ENCODE data around the gene DUSP1. TPM values are rescaled to one million over a fixed set of nuclear protein-coding genes. Genes with fewer than 3 reads are reported as not detected.

Gene DUSP1
- polyA plus RNA-seq, 1 donor from 2014 or later: 48.3 TPM

DNA sequence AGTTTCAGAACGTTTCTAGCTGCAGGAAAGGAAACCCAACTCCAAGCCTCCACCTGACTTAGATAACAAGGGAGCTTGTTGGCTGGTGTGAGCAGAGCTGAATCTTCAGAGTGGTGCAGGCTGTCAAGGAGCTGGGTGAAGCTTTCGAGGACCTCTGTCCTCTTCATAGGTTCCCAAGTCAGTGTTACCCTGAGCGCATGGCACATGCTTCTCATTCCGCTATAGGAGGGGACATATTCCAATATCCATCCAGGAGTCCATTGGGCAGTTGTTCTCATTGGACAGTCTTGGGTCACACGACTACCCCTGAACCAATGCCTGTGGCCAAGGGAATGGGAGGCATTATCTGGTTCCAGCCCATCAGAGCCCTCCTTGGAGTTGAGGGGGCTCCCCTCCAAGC is 50.3 kb downstream of the DUSP1 start:
- TF ChIP-seq EP300 (conservative IDR thresholded peaks at IDR 0.05; ENCODE audit: poor library complexity, severe bottlenecking) (no peak), CTCF (IDR thresholded peaks at IDR 0.05; ENCODE audit: poor library complexity, severe bottlenecking) (no peak), SMC3 (conservative IDR thresholded peaks at IDR 0.05; ENCODE audit: poor library complexity) (no peak)
- H3K9me3 ChIP-seq (ENCODE audit: low read length): no peaks in the 10 kb centered on the region
- no peak overlapping the region for H3K9ac ChIP-seq (ENCODE audit: low read length)
- H3K27me3 ChIP-seq (ENCODE audit: insufficient read depth, low read depth, low read length): no peaks in the 10 kb centered on the region
- no peaks in the 10 kb centered on the region for H3K79me2 ChIP-seq (replicated peaks; ENCODE audit: insufficient read depth, low read length)
- H3K36me3 ChIP-seq (ENCODE audit: insufficient read depth, low read length): no peaks in the 10 kb centered on the region
- H2AFZ ChIP-seq (ENCODE audit: low read depth, low read length): no peak overlapping the region
- H3K9me2 ChIP-seq (ENCODE audit: insufficient read depth, low read length): no peaks in the 10 kb centered on the region
- no peak overlapping the region for H3K27ac ChIP-seq (ENCODE audit: low read length)
- H3K4me2 ChIP-seq (ENCODE audit: low read length): no peak overlapping the region
- H3F3A ChIP-seq (ENCODE audit: insufficient read depth, low read length, poor library complexity, severe bottlenecking): no peaks in the 10 kb centered on the region
- no peak overlapping the region for H3K4me3 ChIP-seq (ENCODE audit: low read length)
- H4K20me1 ChIP-seq (ENCODE audit: insufficient read depth): no peaks in the 10 kb centered on the region

DNA sequence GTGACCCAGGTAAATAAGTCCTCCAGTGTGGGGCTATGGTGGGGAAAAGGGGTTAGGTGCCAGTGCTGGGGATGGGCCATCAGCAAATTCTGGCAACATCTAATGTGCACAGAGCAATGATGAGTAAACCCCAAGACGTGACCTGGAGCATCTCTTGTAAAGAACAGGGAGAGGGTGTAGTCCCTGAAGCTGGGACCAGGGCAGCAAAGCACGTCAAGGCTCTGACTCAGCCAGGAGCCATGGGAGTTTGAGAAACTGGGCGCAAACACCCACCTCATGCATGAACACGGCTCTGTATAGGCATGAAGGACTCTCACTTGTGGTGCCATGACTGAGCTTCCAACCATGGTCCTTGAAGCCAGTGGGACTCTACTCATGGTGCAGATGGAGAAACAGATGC is 51.8 kb downstream of the DUSP1 start:
- Histone ChIP-seq H4K20me1 (ENCODE audit: insufficient read depth) (no peaks in the 10 kb centered on the region), H3K4me3 (ENCODE audit: low read length) (no peak overlapping the region), H3K9me3 (ENCODE audit: low read length) (no peaks in the 10 kb centered on the region), H3K9ac (ENCODE audit: low read length) (no peak overlapping the region), H3K9me2 (ENCODE audit: insufficient read depth, low read length) (no peaks in the 10 kb centered on the region), H3K4me2 (ENCODE audit: low read length) (no peak overlapping the region), H3K27ac (ENCODE audit: low read length) (no peak overlapping the region), H2AFZ (ENCODE audit: low read depth, low read length) (no peak overlapping the region), H3F3A (ENCODE audit: insufficient read depth, low read length, poor library complexity, severe bottlenecking) (no peaks in the 10 kb centered on the region), H3K79me2 (replicated peaks; ENCODE audit: insufficient read depth, low read length) (no peaks in the 10 kb centered on the region), H3K36me3 (ENCODE audit: insufficient read depth, low read length) (no peaks in the 10 kb centered on the region), H3K27me3 (ENCODE audit: insufficient read depth, low read depth, low read length) (no peaks in the 10 kb centered on the region)
- no peak for TF ChIP-seq RAD21 (conservative IDR thresholded peaks at IDR 0.05)
- TF ChIP-seq EZH2 (IDR thresholded peaks at IDR 0.05; ENCODE audit: borderline replicate concordance, insufficient read depth, low read length, poor library complexity, severe bottlenecking): no peak
- no peak for TF ChIP-seq CTCF (IDR thresholded peaks at IDR 0.05; ENCODE audit: poor library complexity, severe bottlenecking)
- TF ChIP-seq EP300 (conservative IDR thresholded peaks at IDR 0.05; ENCODE audit: poor library complexity, severe bottlenecking): no peak
- no peak for TF ChIP-seq POLR2AphosphoS5 (IDR thresholded peaks at IDR 0.05)
- TF ChIP-seq MXI1 (conservative IDR thresholded peaks at IDR 0.05; ENCODE audit: poor library complexity, severe bottlenecking): no peak
- no peak for TF ChIP-seq SMC3 (conservative IDR thresholded peaks at IDR 0.05; ENCODE audit: poor library complexity)
- TF ChIP-seq TAF1 (IDR thresholded peaks at IDR 0.05; ENCODE audit: low read depth): no peak
- TF ChIP-seq, protein P1, sequence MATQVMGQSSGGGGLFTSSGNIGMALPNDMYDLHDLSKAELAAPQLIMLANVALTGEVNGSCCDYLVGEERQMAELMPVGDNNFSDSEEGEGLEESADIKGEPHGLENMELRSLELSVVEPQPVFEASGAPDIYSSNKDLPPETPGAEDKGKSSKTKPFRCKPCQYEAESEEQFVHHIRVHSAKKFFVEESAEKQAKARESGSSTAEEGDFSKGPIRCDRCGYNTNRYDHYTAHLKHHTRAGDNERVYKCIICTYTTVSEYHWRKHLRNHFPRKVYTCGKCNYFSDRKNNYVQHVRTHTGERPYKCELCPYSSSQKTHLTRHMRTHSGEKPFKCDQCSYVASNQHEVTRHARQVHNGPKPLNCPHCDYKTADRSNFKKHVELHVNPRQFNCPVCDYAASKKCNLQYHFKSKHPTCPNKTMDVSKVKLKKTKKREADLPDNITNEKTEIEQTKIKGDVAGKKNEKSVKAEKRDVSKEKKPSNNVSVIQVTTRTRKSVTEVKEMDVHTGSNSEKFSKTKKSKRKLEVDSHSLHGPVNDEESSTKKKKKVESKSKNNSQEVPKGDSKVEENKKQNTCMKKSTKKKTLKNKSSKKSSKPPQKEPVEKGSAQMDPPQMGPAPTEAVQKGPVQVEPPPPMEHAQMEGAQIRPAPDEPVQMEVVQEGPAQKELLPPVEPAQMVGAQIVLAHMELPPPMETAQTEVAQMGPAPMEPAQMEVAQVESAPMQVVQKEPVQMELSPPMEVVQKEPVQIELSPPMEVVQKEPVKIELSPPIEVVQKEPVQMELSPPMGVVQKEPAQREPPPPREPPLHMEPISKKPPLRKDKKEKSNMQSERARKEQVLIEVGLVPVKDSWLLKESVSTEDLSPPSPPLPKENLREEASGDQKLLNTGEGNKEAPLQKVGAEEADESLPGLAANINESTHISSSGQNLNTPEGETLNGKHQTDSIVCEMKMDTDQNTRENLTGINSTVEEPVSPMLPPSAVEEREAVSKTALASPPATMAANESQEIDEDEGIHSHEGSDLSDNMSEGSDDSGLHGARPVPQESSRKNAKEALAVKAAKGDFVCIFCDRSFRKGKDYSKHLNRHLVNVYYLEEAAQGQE (IDR thresholded peaks at IDR 0.05; ENCODE audit: borderline replicate concordance): no peak

Measured in neural cell (in vitro differentiated cells).